T follicular helper cell (primary cell): ENCODE measurements around the gene RNLS.
"Not testable (repeated sequence)": the region's sequence is repeated elsewhere in the genome, so short reads cannot be mapped to it uniquely, and the experiment has no call there.

Experiments used
- DNase-seq: peaks from one replicate; pipeline ENCODE4 v3.0.0-alpha.2; 2020; ENCODE audit warnings: low read depth

RNLS gene

GRCh38 chr10:88523739-88524400 is 59.2 kb downstream of the RNLS start:
- no peak for DNase-seq

- DNase-seq = no peak
These were observed 60.4 kb downstream of the RNLS start for GRCh38 chr10:88522715-88523114.

GRCh38 chr10:88521791-88522190 is 61.3 kb downstream of the RNLS start:
- DNase-seq = no peak

GRCh38 chr10:88515235-88515634 is 67.9 kb downstream of the RNLS start:
- DNase-seq = no peak

- DNase-seq = no peak
These were observed 70.5 kb downstream of the RNLS start for GRCh38 chr10:88512599-88512998.

- DNase-seq = no peak
These were observed 74.3 kb downstream of the RNLS start for GRCh38 chr10:88508796-88509195.

GRCh38 chr10:88507826-88508453 is 75.2 kb downstream of the RNLS start:
- no peak for DNase-seq

GRCh38 chr10:88507404-88507803 is 75.7 kb downstream of the RNLS start:
- no peak for DNase-seq

GRCh38 chr10:88505680-88506215 is 77.4 kb downstream of the RNLS start:
- DNase-seq = no peak

- no peak for DNase-seq
These were observed 77.9 kb downstream of the RNLS start for GRCh38 chr10:88505265-88505664.

GRCh38 chr10:88500656-88501055 is 82.5 kb downstream of the RNLS start:
- DNase-seq = no peak

GRCh38 chr10:88499569-88500470 is 83.3 kb downstream of the RNLS start:
- DNase-seq = no peak

- no peak for DNase-seq
These were observed 85.2 kb downstream of the RNLS start for GRCh38 chr10:88497913-88498312.

- no peak for DNase-seq
These were observed 88.6 kb downstream of the RNLS start for GRCh38 chr10:88494537-88494936.

- DNase-seq = no peak
These were observed 89.2 kb downstream of the RNLS start for GRCh38 chr10:88493691-88494483.

- DNase-seq = no peak
These were observed 91.8 kb downstream of the RNLS start for GRCh38 chr10:88491314-88491713.

GRCh38 chr10:88490231-88490980 is 92.7 kb downstream of the RNLS start:
- DNase-seq = no peak

GRCh38 chr10:88489107-88489506 is 94.0 kb downstream of the RNLS start:
- no peak for DNase-seq

- not testable (repeated sequence) for DNase-seq
These were observed 96.3 kb downstream of the RNLS start for GRCh38 chr10:88486816-88487215.

- no peak for DNase-seq
These were observed 100.9 kb downstream of the RNLS start for GRCh38 chr10:88482220-88482619.

- DNase-seq = no peak
These were observed 104.9 kb downstream of the RNLS start for GRCh38 chr10:88478256-88478655.
